Testis (tissue), 3 donors: ENCODE data around the gene PYGB. TPM values are rescaled to one million over a fixed set of nuclear protein-coding genes. Genes with fewer than 3 reads are reported as not detected.
A peak's percentile ranks its signal among the peaks of the same experiment; 100 is the strongest.

ENCODE experiments used
- DNase-seq: peaks from one replicate; pipeline ENCODE4 v3.0.0-alpha.2; 2019
- H3K27ac ChIP-seq, 2 donors: fragments of 200-600 bp; sonication (generic); one replicate each; pipeline ENCODE4 v1.5.1; 2019
- H3K27me3 ChIP-seq: fragments of 200-600 bp; sonication (generic); one replicate; pipeline ENCODE4 v1.5.1; 2019
- H3K36me3 ChIP-seq: fragments of 200-600 bp; sonication (generic); one replicate; pipeline ENCODE4 v1.5.1; 2017; ENCODE audit warnings: low read depth; ENCODE audit errors: missing control alignments
- H3K4me1 ChIP-seq: fragments of 200-600 bp; sonication (generic); one replicate; pipeline ENCODE4 v1.5.1; 2019
- H3K4me3 ChIP-seq, 2 donors: fragments of 200-600 bp; sonication (generic); one replicate each; pipeline ENCODE4 v1.5.1; 2017 to 2019
- H3K9me3 ChIP-seq: fragments of 200-600 bp; sonication (generic); one replicate; pipeline ENCODE4 v1.5.1; 2017
- POLR2A ChIP-seq: fragments of 450-650 bp; IDR thresholded peaks from one replicate; pipeline ENCODE4 v1.6.1; 2017; ENCODE audit warnings: antibody characterized with exemption, mild to moderate bottlenecking, moderate library complexity
- WGBS, 2 donors: methylation state at CpG; one replicate each; pipeline ENCODE4 v1.1.5; 2018; 5-methylcytosine and 5-hydroxymethylcytosine counted together
- intact Hi-C: fragments of 100-400 bp; cut with DNase I; formaldehyde crosslinking; loops from one replicate; pipeline ENCODE4 v1.15.1; 2023; ENCODE audit warnings: low total_unique reads
- polyA plus RNA-seq: library from polyadenylated mRNA; stranded (reverse); fragments of 350-450 nt; fragmentation: Illumina TruSeq; extraction: RNeasy Lipid Tissue Mini Kit (QIAGEN cat#74804); gene quantifications from one replicate; pipeline ENCODE4 v1.2.3, GENCODE V29; 2014; ENCODE audit warnings: low read depth, low replicate concordance; ENCODE audit not compliant: insufficient read depth
- total RNA-seq, 2 donors: library from RNA; depleted of rRNA; stranded (reverse); fragments of >200 nt; gene quantifications; one replicate each; pipeline ENCODE4 v1.2.3, GENCODE V29; 2016
- TF ChIP-seq, protein P1 (sequence below), 3 experiments: fragments of 450-650 bp in 2 of 3; fragments of 200-600 bp in 1 of 3; sonication (generic) in 1 of 3; IDR thresholded peaks; one replicate each; pipeline ENCODE4 v1.5.1; 2016 to 2019; ENCODE audit warnings: antibody characterized with exemption in 3 of 3, mild to moderate bottlenecking in 2 of 3, moderate library complexity in 1 of 3

The PYGB gene
- total and polyA plus RNA-seq, 3 donors from 2014 or later, result 50.8 to 91.5 (median 91.5) TPM

DNA sequence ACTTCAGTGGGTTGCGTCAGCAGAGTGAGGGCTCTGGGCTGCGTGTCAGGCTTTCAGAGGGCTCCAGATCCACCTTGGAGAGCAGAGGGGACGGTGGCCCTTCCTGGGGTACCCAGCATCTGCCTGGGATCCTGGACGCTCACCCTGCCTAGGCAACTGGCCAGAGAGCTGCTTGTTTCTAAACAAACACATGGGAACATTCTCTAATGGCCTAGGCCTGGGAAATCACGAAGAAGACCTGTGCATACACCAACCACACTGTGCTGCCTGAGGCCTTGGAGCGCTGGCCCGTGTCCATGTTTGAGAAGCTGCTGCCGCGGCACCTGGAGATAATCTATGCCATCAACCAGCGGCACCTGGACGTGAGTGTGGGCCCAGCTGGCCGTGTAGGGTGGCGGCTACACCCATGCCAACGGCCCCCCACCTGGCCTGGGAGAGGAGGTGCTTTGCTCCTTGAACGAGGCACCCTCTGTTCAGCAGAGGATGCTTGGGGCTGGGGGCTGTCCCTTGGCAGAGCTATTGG, 32.2 kb downstream of the PYGB start:
- no peak overlapping the region for H3K4me3 ChIP-seq
- peaks cover 2% of the 10 kb centered on the region for H3K4me1 ChIP-seq
- intact Hi-C loops, result no loop called here
- WGBS, 2 donors, result 61 to 89% methylated on average over 3 to 14 of the region's 15 CpGs
- no peaks in the 10 kb centered on the region for H3K36me3 ChIP-seq
- H3K27me3 ChIP-seq, result no peaks in the 10 kb centered on the region
- H3K9me3 ChIP-seq, result no peaks in the 10 kb centered on the region
- TF ChIP-seq, protein P1, sequence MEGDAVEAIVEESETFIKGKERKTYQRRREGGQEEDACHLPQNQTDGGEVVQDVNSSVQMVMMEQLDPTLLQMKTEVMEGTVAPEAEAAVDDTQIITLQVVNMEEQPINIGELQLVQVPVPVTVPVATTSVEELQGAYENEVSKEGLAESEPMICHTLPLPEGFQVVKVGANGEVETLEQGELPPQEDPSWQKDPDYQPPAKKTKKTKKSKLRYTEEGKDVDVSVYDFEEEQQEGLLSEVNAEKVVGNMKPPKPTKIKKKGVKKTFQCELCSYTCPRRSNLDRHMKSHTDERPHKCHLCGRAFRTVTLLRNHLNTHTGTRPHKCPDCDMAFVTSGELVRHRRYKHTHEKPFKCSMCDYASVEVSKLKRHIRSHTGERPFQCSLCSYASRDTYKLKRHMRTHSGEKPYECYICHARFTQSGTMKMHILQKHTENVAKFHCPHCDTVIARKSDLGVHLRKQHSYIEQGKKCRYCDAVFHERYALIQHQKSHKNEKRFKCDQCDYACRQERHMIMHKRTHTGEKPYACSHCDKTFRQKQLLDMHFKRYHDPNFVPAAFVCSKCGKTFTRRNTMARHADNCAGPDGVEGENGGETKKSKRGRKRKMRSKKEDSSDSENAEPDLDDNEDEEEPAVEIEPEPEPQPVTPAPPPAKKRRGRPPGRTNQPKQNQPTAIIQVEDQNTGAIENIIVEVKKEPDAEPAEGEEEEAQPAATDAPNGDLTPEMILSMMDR (IDR thresholded peaks at IDR 0.05), result no peak
- TF ChIP-seq POLR2A, result no peak
- peak; percentile 17 for DNase-seq
- no peak overlapping the region for H3K27ac ChIP-seq

DNA sequence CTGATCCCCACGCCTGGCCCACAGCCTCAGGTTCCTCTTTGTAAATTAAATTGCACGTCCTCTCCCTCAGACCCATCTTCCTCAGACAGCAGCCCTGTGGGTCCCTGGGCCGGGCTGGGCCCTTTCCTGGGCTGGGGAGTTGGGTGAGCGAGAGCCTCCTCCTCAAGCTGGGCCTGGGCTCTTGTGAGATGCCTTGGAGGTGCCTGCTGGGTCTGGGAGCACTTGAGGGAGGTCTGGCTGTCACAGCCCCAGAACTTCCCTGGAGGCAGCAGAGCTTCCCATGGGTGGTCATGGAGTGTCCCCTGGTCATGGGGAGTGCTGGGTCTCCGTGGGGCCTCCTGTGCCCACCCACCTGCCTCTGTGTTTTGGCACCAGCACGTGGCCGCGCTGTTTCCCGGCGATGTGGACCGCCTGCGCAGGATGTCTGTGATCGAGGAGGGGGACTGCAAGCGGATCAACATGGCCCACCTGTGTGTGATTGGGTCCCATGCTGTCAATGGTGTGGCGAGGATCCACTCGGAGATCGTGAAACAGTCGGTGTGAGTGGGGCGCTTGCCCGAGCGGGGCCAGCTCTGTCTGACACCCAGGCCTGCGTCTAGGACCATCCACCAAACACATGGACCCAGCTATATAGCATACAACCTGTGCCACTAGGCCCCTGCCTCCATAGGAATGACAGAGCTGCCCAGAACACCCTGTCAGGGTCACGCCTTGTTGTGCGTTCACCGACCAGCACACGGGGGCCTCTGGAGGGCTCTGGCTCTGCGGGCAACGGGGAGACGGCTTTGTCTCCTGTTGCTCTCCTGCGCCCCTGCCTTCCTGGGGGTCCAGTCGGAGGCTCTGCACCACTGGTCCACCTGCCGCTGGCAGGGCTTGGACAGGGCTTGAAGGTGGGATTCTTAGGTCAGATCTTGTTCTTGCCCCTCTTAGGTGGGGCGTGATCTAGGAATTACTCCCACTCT, 33.0 kb downstream of the PYGB start:
- TF ChIP-seq, protein P1 (IDR thresholded peaks at IDR 0.05), result no peak
- TF ChIP-seq POLR2A, result no peak
- Histone ChIP-seq H3K9me3 (no peaks in the 10 kb centered on the region), H3K27me3 (no peaks in the 10 kb centered on the region), H3K4me1 (peaks cover 2% of the 10 kb centered on the region), H3K27ac (no peak overlapping the region), H3K4me3 (no peak overlapping the region), H3K36me3 (no peaks in the 10 kb centered on the region)
- DNase-seq, result peak; percentile 11
- intact Hi-C loops, result no loop called here
- WGBS, 2 donors, result 90 to 95% methylated on average over 16 to 30 of the region's 33 CpGs

DNA sequence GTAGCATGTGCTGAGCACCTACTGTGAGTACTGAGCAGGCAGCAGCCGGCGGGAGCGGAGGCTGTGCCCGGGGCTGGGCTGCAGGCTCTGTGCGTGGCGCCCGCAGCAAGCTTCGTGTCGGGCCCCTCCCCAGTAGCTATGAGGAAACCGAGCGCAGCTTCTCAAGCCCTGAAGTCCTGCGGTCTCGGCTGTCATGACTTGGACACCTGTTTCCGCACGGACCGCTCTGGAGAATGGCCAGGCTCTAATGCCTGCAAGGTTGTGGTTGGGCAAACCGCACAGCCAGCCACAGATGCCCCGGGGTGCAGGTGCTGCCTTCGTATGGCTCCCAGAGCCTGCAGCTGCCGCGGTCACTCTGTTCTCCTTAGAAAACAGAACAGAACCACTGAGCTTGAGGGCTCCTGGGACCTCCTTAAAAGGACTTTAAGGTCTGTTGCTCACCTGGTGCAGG, 33.7 kb downstream of the PYGB start:
- Histone ChIP-seq H3K36me3 (no peaks in the 10 kb centered on the region), H3K9me3 (no peaks in the 10 kb centered on the region), H3K27ac (no peak overlapping the region), H3K27me3 (no peaks in the 10 kb centered on the region), H3K4me1 (peaks cover 2% of the 10 kb centered on the region), H3K4me3 (no peak overlapping the region)
- 87 to 92% methylated on average over 17 to 19 of the region's 21 CpGs for WGBS, 2 donors
- intact Hi-C loops, result no loop called here
- TF ChIP-seq, protein P1 (IDR thresholded peaks at IDR 0.05), result no peak
- no peak for TF ChIP-seq POLR2A
- no peak for DNase-seq

DNA sequence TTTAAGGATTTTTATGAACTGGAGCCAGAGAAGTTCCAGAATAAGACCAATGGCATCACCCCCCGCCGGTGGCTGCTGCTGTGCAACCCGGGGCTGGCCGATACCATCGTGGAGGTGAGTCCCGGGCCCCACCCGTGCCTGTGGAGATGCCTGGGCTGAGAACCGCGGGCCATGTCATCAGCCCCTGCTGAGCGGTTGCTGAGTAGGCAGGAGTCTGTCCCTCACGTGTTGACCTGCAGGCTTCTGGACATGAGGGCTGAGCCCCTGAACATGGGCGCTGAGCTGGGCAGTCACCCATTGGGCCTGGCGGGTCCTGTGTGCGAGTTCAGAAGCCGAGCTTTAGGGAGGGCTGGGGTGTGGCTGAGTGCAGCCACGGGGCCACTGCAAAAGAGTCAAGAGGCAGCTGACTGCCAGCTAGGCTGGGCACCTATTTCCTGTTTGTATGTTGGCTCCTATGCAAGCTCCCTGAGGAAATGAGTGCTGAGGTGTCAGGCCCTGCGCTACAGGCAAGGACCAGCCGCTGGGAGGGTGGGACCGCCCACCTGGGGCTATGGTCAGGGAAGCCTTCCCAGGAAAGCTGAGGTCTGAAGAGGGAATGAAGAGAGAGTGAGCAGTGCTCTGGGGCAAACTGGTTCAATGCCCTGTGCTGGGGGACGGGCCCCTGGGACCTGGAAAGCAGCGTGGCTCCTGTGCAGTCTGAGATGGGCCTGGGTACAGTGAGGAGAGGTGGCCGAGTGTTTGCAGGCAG, 34.3 kb downstream of the PYGB start:
- H3K4me1 ChIP-seq, result peaks cover 2% of the 10 kb centered on the region
- no peak overlapping the region for H3K27ac ChIP-seq
- no peaks in the 10 kb centered on the region for H3K36me3 ChIP-seq
- H3K4me3 ChIP-seq, result no peak overlapping the region
- no peaks in the 10 kb centered on the region for H3K27me3 ChIP-seq
- intact Hi-C loops, result no loop called here
- TF ChIP-seq, protein P1 (IDR thresholded peaks at IDR 0.05), result no peak
- TF ChIP-seq POLR2A, result no peak
- H3K9me3 ChIP-seq, result no peaks in the 10 kb centered on the region
- no peak for DNase-seq
- WGBS, 2 donors, result 91 to 94% methylated on average over 9 to 22 of the region's 22 CpGs
